Measurements from ENCODE around the gene PIP4K2A.

GRCh38 chr10:22503315-22504088 lies 210.9 kb downstream of the PIP4K2A start:
- TF ChIP-seq CTCF (IDR thresholded peaks at IDR 0.05) (no peak), POLR2A (IDR thresholded peaks at IDR 0.05) (no peak)
